SH-SY5Y (cell line): ENCODE measurements around the gene BBS9.

Experiments
- GATA2 ChIP-seq: IDR thresholded peaks from 2 replicates; pipeline ENCODE4 v1.6.1; 2011; ENCODE audit warnings: mild to moderate bottlenecking, low read depth, low read length
- GATA3 ChIP-seq: IDR thresholded peaks from 2 replicates; pipeline ENCODE4 v1.6.1; 2011; ENCODE audit warnings: low read depth, mild to moderate bottlenecking, low read length, moderate library complexity

- TF ChIP-seq GATA2: no peak
- no peak for TF ChIP-seq GATA3
Measured at GRCh38 chr7:33326485-33326848, 197.1 kb downstream of the BBS9 start.
